H1 (cell line): ENCODE results near the gene KIF23. TPM values are rescaled to one million over a fixed set of nuclear protein-coding genes. Genes with fewer than 3 reads are reported as not detected.

ENCODE experiments used
- CTCF ChIA-PET: fragments of 300-600 bp; sonication (Branson Sonifier 250); formaldehyde crosslinking; loops from one replicate; lab custom pipeline; 2021; ENCODE audit not compliant: partially characterized antibody; lab: Charles Lee
- POLR2A ChIA-PET: fragments of 300-600 bp; sonication (Branson Sonifier 250); formaldehyde crosslinking; loops from one replicate; lab custom pipeline; 2021; ENCODE audit warnings: inconsistent platforms; ENCODE audit not compliant: partially characterized antibody; lab: Charles Lee
- DNase-seq, 2 experiments: peaks; one replicate each; pipeline versions ENCODE4 v3.0.0 to v3.0.0-alpha.2; 2010 to 2022; ENCODE audit warnings: low spot score in 2 of 2, low read depth in 1 of 2, mixed read lengths in 1 of 2
- FAIRE-seq: peaks from 2 replicates; lab custom pipeline; 2011; peaks lifted over from hg19 to GRCh38; lab: Jason Lieb, UNC
- H2AFZ ChIP-seq: 2 replicates; pipeline ENCODE4 v1.8.1; 2012; ENCODE audit warnings: low read length, inconsistent platforms
- H2AK5ac ChIP-seq: 2 replicates; pipeline ENCODE4 v1.6.1; 2013; ENCODE audit warnings: low read depth, low read length
- H2BK120ac ChIP-seq: replicated peaks from 2 replicates; pipeline ENCODE3; 2013; ENCODE audit warnings: low read depth, low read length, inconsistent platforms
- H2BK12ac ChIP-seq: 2 replicates; pipeline ENCODE4 v1.6.1; 2013; ENCODE audit warnings: low read depth, low read length
- H2BK15ac ChIP-seq: 2 replicates; pipeline ENCODE4 v1.6.1; 2013; ENCODE audit warnings: low read length
- H2BK20ac ChIP-seq: 2 replicates; pipeline ENCODE4 v1.6.1; 2013; ENCODE audit warnings: low read length
- H2BK5ac ChIP-seq: 2 replicates; pipeline ENCODE4 v1.6.1; 2013; ENCODE audit warnings: low read depth, low read length
- H3K14ac ChIP-seq: 2 replicates; pipeline ENCODE4 v1.6.1; 2013; ENCODE audit warnings: inconsistent platforms; ENCODE audit not compliant: insufficient read length
- H3K18ac ChIP-seq: 2 replicates; pipeline ENCODE4 v1.6.1; 2013; ENCODE audit warnings: low read length; ENCODE audit errors: extremely low read depth
- H3K23ac ChIP-seq: 2 replicates; pipeline ENCODE4 v1.6.1; 2013; ENCODE audit warnings: inconsistent platforms; ENCODE audit not compliant: insufficient read length
- H3K23me2 ChIP-seq: 2 replicates; pipeline ENCODE4 v1.6.1; 2013; ENCODE audit warnings: low read depth, low read length
- H3K27ac ChIP-seq: 2 replicates; pipeline ENCODE4 v1.6.1; 2011; ENCODE audit warnings: low read depth, low read length, inconsistent platforms
- H3K27me3 ChIP-seq, 4 experiments: replicated peaks in 1 of 4; 1 replicate in 1 of 4; 2 replicates in 3 of 4; pipeline versions ENCODE4 v1.6.1 to v1.8.1; 2011 to 2013; ENCODE audit warnings: low read length in 3 of 4, mild to moderate bottlenecking in 3 of 4, inconsistent platforms in 2 of 4, mixed read lengths in 2 of 4, moderate library complexity in 1 of 4; ENCODE audit not compliant: control insufficient read depth in 3 of 4, insufficient read depth in 3 of 4; ENCODE audit errors: extremely low read depth in 1 of 4
- H3K36me3 ChIP-seq, 4 experiments: 2 replicates each; pipeline versions ENCODE4 v1.6.1 to v1.8.1; 2011 to 2013; ENCODE audit warnings: mild to moderate bottlenecking in 4 of 4, low read length in 3 of 4, moderate library complexity in 2 of 4, control low read depth in 1 of 4, inconsistent platforms in 1 of 4; ENCODE audit not compliant: insufficient read depth in 4 of 4, control insufficient read depth in 2 of 4
- H3K4ac ChIP-seq: replicated peaks from 2 replicates; pipeline ENCODE3; 2013; ENCODE audit warnings: low read length, low read depth, mixed read lengths, inconsistent platforms; ENCODE audit not compliant: insufficient read length
- H3K4me1 ChIP-seq, 4 experiments: replicated peaks in 1 of 4; 1 replicate in 1 of 4; 2 replicates in 3 of 4; pipeline versions ENCODE4 v1.6.1 to v1.8.1; 2011 to 2013; ENCODE audit warnings: low read length in 3 of 4, inconsistent platforms in 2 of 4, mixed read lengths in 1 of 4; ENCODE audit not compliant: insufficient read depth in 4 of 4, control insufficient read depth in 3 of 4
- H3K4me2 ChIP-seq, 2 experiments: 2 replicates each; pipeline versions ENCODE4 v1.6.1 to v1.8.1; 2011 to 2013; ENCODE audit warnings: low read depth in 2 of 2, low read length in 2 of 2, control low read depth in 1 of 2, inconsistent platforms in 1 of 2, mild to moderate bottlenecking in 1 of 2; ENCODE audit not compliant: insufficient read depth in 1 of 2
- H3K4me3 ChIP-seq, 4 experiments: fragments of 200-600, 300-600 bp in 1 of 4; sonication (generic), shearing (Covaris generic), sonication (Bioruptor Twin) in 1 of 4; 2 replicates each; pipeline versions ENCODE4 v1.5.1 to v1.8.1; 2011 to 2016; ENCODE audit warnings: low read length in 4 of 4, low read depth in 3 of 4, control low read depth in 2 of 4, inconsistent platforms in 2 of 4, mild to moderate bottlenecking in 2 of 4, mixed read lengths in 1 of 4, moderate library complexity in 1 of 4; ENCODE audit not compliant: insufficient read depth in 2 of 4; ENCODE audit errors: extremely low read depth in 1 of 4
- H3K56ac ChIP-seq: replicated peaks from 2 replicates; pipeline ENCODE3; 2013; ENCODE audit warnings: low read depth, mild to moderate bottlenecking, mixed read lengths, low read length, inconsistent platforms; ENCODE audit not compliant: insufficient read length
- H3K79me1 ChIP-seq: 2 replicates; pipeline ENCODE4 v1.6.1; 2013; ENCODE audit warnings: low read depth, low read length, control low read depth
- H3K79me2 ChIP-seq, 2 experiments: 2 replicates each; pipeline versions ENCODE4 v1.6.1 to v1.8.1; 2012 to 2013; ENCODE audit warnings: low read length in 2 of 2, mild to moderate bottlenecking in 2 of 2, inconsistent platforms in 1 of 2; ENCODE audit not compliant: insufficient read depth in 2 of 2, control insufficient read depth in 1 of 2
- H3K9ac ChIP-seq, 4 experiments: replicated peaks in 1 of 4; 1 replicate in 1 of 4; 2 replicates in 3 of 4; pipeline versions ENCODE4 v1.6.1 to v1.8.1; 2011 to 2013; ENCODE audit warnings: low read depth in 3 of 4, low read length in 3 of 4, control low read depth in 2 of 4, mild to moderate bottlenecking in 2 of 4, moderate library complexity in 2 of 4, inconsistent platforms in 1 of 4; ENCODE audit errors: extremely low read depth in 1 of 4
- H3K9me3 ChIP-seq, 2 experiments: 2 replicates each; pipeline versions ENCODE4 v1.6.1 to v1.8.1; 2012 to 2013; ENCODE audit warnings: mild to moderate bottlenecking in 2 of 2, moderate library complexity in 2 of 2, control low read depth in 1 of 2, inconsistent platforms in 1 of 2, low read depth in 1 of 2, low read length in 1 of 2, mixed read lengths in 1 of 2; ENCODE audit not compliant: insufficient read depth in 2 of 2
- H4K20me1 ChIP-seq, 2 experiments: replicated peaks in 1 of 2; 2 replicates each; pipeline versions ENCODE3 to v1.8.1; 2011 to 2013; ENCODE audit warnings: inconsistent platforms in 2 of 2, low read length in 2 of 2, mild to moderate bottlenecking in 1 of 2; ENCODE audit not compliant: insufficient read depth in 2 of 2, control insufficient read depth in 1 of 2
- H4K5ac ChIP-seq: 2 replicates; pipeline ENCODE4 v1.6.1; 2013; ENCODE audit warnings: low read length, low read depth, mixed read lengths, inconsistent platforms; ENCODE audit not compliant: insufficient read length
- H4K8ac ChIP-seq: 2 replicates; pipeline ENCODE4 v1.8.0; 2013; ENCODE audit warnings: mild to moderate bottlenecking, moderate library complexity, low read length, inconsistent platforms; ENCODE audit not compliant: insufficient read depth; ENCODE audit errors: extremely low read depth
- H4K91ac ChIP-seq: replicated peaks from 2 replicates; pipeline ENCODE3; 2013; ENCODE audit warnings: low read length, mixed read lengths, inconsistent platforms; ENCODE audit not compliant: insufficient read length
- CBX8 ChIP-seq: fragments of 300-800, 300-1000 bp; sonication (generic); IDR thresholded peaks from 2 replicates; pipeline ENCODE4 v1.7.1; 2016; ENCODE audit warnings: low read depth, low read length, borderline replicate concordance
- CHD1 ChIP-seq: IDR thresholded peaks from 2 replicates; pipeline ENCODE4 v1.6.1; 2012; ENCODE audit warnings: low read depth, low read length, improper control_type of control experiment
- CHD2 ChIP-seq: IDR thresholded peaks from 2 replicates; pipeline ENCODE4 v1.6.1; 2012; ENCODE audit warnings: low read length, improper control_type of control experiment
- EP300 ChIP-seq, 2 experiments: IDR thresholded peaks; 1 replicate in 1 of 2; 2 replicates in 1 of 2; pipeline ENCODE4 v1.6.1; 2011 to 2012; ENCODE audit warnings: low read depth in 2 of 2, low read length in 2 of 2, mild to moderate bottlenecking in 2 of 2, borderline replicate concordance in 1 of 2, inconsistent platforms in 1 of 2, moderate library complexity in 1 of 2
- HDAC6 ChIP-seq: IDR thresholded peaks from one replicate; pipeline ENCODE4 v1.7.1; 2012; ENCODE audit warnings: low read depth, mild to moderate bottlenecking, inconsistent platforms, low read length, moderate library complexity
- JUN ChIP-seq: IDR thresholded peaks from 2 replicates; pipeline ENCODE4 v1.6.1; 2011; ENCODE audit warnings: low read depth, mild to moderate bottlenecking, improper control_type of control experiment, low read length
- KDM4A ChIP-seq: IDR thresholded peaks from one replicate; pipeline ENCODE4 v1.7.1; 2012; ENCODE audit warnings: low read depth, mild to moderate bottlenecking, moderate library complexity, low read length, inconsistent platforms; ENCODE audit not compliant: severe bottlenecking
- POU5F1 ChIP-seq: IDR thresholded peaks from 2 replicates; pipeline ENCODE4 v1.6.1; 2011; ENCODE audit warnings: low read depth, mild to moderate bottlenecking, low read length, moderate library complexity
- RFX5 ChIP-seq: IDR thresholded peaks from 2 replicates; pipeline ENCODE4 v1.6.1; 2011; ENCODE audit warnings: low read depth, low read length, improper control_type of control experiment, borderline replicate concordance
- SIRT6 ChIP-seq: IDR thresholded peaks from one replicate; pipeline ENCODE4 v1.7.1; 2012; ENCODE audit warnings: low read length, inconsistent platforms
- TEAD4 ChIP-seq: IDR thresholded peaks from 2 replicates; pipeline ENCODE4 v1.6.1; 2012; ENCODE audit warnings: low read depth, low read length, inconsistent platforms, mixed read lengths
- WGBS, 2 experiments: shearing (Covaris generic) in 1 of 2; methylation state at CpG; one replicate each; pipeline versions ENCODE4 v1.1.6 to v1.1.7; 2013 to 2015; ENCODE audit warnings: low lambda C conversion rate in 2 of 2, mixed read lengths in 2 of 2, inconsistent platforms in 1 of 2, low coverage in 1 of 2, missing lambda C conversion rate in 1 of 2; ENCODE audit not compliant: insufficient replicate concordance in 2 of 2, insufficient coverage in 1 of 2, insufficient read length in 1 of 2; ENCODE audit errors: extremely low coverage in 1 of 2, missing lambda C conversion rate in 1 of 2; 5-methylcytosine and 5-hydroxymethylcytosine counted together
- polyA plus RNA-seq, 7 experiments: library from polyadenylated mRNA; depleted of rRNA in 3 of 7; stranded (reverse) in 5 of 7; unstranded in 2 of 7; fragments of >200 nt in 5 of 7; fragments of 200-250 nt in 2 of 7; gene quantifications; 1 replicate in 5 of 7; 2 replicates in 1 of 7; 4 replicates in 1 of 7; pipeline versions ENCODE4 v1.2.1 to v1.2.3, GENCODE V29; 2011 to 2013; ENCODE audit warnings: missing spikeins in 2 of 7, mixed read lengths in 2 of 7
- total RNA-seq: library from RNA; stranded (reverse); fragmentation: NEBNext Ultra II Directional; extraction: Animal tissue kit (Norgen Biotek cat#: 25700); gene quantifications from 2 replicates; pipeline ENCODE4 v1.2.1, GENCODE V29; 2021
- TF ChIP-seq, protein P1 (sequence below): IDR thresholded peaks from 2 replicates; pipeline ENCODE4 v1.6.1; 2012; ENCODE audit warnings: inconsistent platforms
- TF ChIP-seq, protein P2 (sequence below): IDR thresholded peaks from 2 replicates; pipeline ENCODE4 v1.6.1; 2011; ENCODE audit warnings: low read length, improper control_type of control experiment

Gene KIF23
- total and polyA plus RNA-seq, 2 of the 8 experiments (the other 6 are each of a cell fraction or from before 2014, with no cell fraction given), result 26.2 to 77.4 TPM

DNA sequence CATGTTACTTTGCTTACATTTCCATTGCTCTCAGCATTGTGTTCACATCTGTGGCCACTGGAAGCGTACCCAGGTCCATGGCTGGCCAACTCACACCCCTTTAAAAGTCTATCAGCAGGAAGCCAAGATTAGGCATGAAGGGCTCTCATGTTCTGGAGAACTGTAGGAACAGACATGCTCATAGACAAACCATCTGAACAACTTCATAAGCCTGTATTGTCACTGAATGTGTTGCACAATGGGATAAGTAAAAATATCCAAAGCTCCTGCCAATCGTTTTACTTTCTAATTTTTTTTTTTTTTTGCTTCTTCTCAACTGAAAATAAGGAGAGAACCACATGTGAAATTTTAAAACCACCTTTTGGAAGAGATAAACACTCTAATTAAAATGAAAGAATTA lies 44.9 kb downstream of the KIF23 start:
- Histone ChIP-seq H4K8ac (no peak overlapping the region), H2BK5ac (no peak overlapping the region), H2BK120ac (no peak overlapping the region), H4K91ac (no peak overlapping the region), H3K56ac (no peak overlapping the region), H3K4ac (no peak overlapping the region), H3K27me3 (no peaks in the 10 kb centered on the region), H2AFZ (no peak overlapping the region), H2AK5ac (no peak overlapping the region), H3K36me3 (peaks cover 13 to 34% (median 25%) of the 10 kb centered on the region in 4 experiments), H3K79me2 (peaks cover 0 to 17% of the 10 kb centered on the region in 2 experiments; a peak in 3 of 4 replicates), H3K27ac (no peak overlapping the region), H3K9ac (no peak overlapping the region), H4K20me1 (peaks cover 15 to 18% of the 10 kb centered on the region in 2 experiments), H3K4me1 (peaks cover 0 to 7% (median 4%) of the 10 kb centered on the region in 4 experiments; a peak in 4 of 7 replicates), H3K23me2 (0 out of 2 replicates have a peak, but pooled peaks cover 3% of the 10 kb centered on the region), H3K79me1 (peaks cover 3% of the 10 kb centered on the region; the same call in 1 of the 2 replicates), H3K18ac (no peak overlapping the region), H3K14ac (no peak overlapping the region), H3K9me3 (no peaks in the 10 kb centered on the region), H2BK20ac (no peak overlapping the region), H3K23ac (no peak overlapping the region), H2BK15ac (no peak overlapping the region), H2BK12ac (no peak overlapping the region), H3K4me3 (no peak overlapping the region), H4K5ac (no peak overlapping the region), H3K4me2 (no peak overlapping the region)
- POLR2A ChIA-PET, result interaction anchor here (1.2 kb wide), 1 partner anchor 28 kb away, joined by 3 read pairs; no protein-coding TSS in a partner anchor
- CTCF ChIA-PET, result no interaction called here
- 73% methylated on average over 2 of the region's 2 CpGs; no CpG with 5 or more reads in 1 of the 2 experiments for WGBS, 2 experiments
- FAIRE-seq, result no peak
- no peak for DNase-seq
- TF ChIP-seq, protein P1, sequence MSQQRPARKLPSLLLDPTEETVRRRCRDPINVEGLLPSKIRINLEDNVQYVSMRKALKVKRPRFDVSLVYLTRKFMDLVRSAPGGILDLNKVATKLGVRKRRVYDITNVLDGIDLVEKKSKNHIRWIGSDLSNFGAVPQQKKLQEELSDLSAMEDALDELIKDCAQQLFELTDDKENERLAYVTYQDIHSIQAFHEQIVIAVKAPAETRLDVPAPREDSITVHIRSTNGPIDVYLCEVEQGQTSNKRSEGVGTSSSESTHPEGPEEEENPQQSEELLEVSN, result no peak
- TF ChIP-seq HDAC6 (no peak), SIRT6 (no peak), KDM4A (no peak), JUN (no peak), POU5F1 (no peak), CHD2 (no peak), CHD1 (no peak), RFX5 (no peak), CBX8 (no peak), TEAD4 (no peak), EP300 (IDR thresholded peaks at IDR 0.05; ENCODE audit: borderline replicate concordance in 1 of 2, low read depth in 2 of 2, low read length in 2 of 2) (no peak)
- TF ChIP-seq, protein P2, sequence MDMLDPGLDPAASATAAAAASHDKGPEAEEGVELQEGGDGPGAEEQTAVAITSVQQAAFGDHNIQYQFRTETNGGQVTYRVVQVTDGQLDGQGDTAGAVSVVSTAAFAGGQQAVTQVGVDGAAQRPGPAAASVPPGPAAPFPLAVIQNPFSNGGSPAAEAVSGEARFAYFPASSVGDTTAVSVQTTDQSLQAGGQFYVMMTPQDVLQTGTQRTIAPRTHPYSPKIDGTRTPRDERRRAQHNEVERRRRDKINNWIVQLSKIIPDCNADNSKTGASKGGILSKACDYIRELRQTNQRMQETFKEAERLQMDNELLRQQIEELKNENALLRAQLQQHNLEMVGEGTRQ, result no peak
